Femur (tissue), 1 donor: ENCODE results near the gene CTF1.

Source experiments
- DNase-seq: peaks from one replicate; pipeline ENCODE4 v3.0.0-alpha.2; 2017

Gene CTF1

GRCh38 chr16:30910427-30911029, 14.1 kb downstream of the CTF1 start:
- DNase-seq: no peak

GRCh38 chr16:30912794-30913412, 16.5 kb downstream of the CTF1 start:
- DNase-seq: no peak

GRCh38 chr16:30914830-30915229, 18.4 kb downstream of the CTF1 start:
- no peak for DNase-seq

- DNase-seq: no peak
These were observed 22.2 kb downstream of the CTF1 start for GRCh38 chr16:30918614-30919013.

GRCh38 chr16:30920891-30921290, 24.5 kb downstream of the CTF1 start:
- no peak for DNase-seq

- DNase-seq: no peak
These were observed 25.0 kb downstream of the CTF1 start for GRCh38 chr16:30921459-30921747.

- peak; percentile 96 for DNase-seq
These were observed 25.5 kb downstream of the CTF1 start for GRCh38 chr16:30921748-30922419.

GRCh38 chr16:30922420-30922959, 26.1 kb downstream of the CTF1 start:
- DNase-seq: peak; percentile 100

- DNase-seq: peak; percentile 100
These were observed 26.6 kb downstream of the CTF1 start for GRCh38 chr16:30922960-30923535.

GRCh38 chr16:30923554-30924075, 27.2 kb downstream of the CTF1 start, which contains the start of gene FBXL19:
Gene FBXL19 (plus strand): TSS chr16:30923572. CDS start chr16:30925755, 2,183 bp downstream.
- DNase-seq: peak; percentile 74

- peak; percentile 56 for DNase-seq
These were observed 27.9 kb downstream of the CTF1 start for GRCh38 chr16:30924076-30924912.

GRCh38 chr16:30924913-30925631, 28.7 kb downstream of the CTF1 start:
- DNase-seq: no peak

GRCh38 chr16:30925632-30925987, 29.2 kb downstream of the CTF1 start:
- no peak for DNase-seq

- DNase-seq: no peak
These were observed 29.8 kb downstream of the CTF1 start for GRCh38 chr16:30925995-30926811.

- DNase-seq: no peak
These were observed 30.7 kb downstream of the CTF1 start for GRCh38 chr16:30926937-30927788.

- DNase-seq: peak; percentile 81
These were observed 31.5 kb downstream of the CTF1 start for GRCh38 chr16:30927789-30928378.

- DNase-seq: no peak
These were observed 32.0 kb downstream of the CTF1 start for GRCh38 chr16:30928390-30928789.

- DNase-seq: no peak
These were observed 32.8 kb downstream of the CTF1 start for GRCh38 chr16:30929167-30929566.

- DNase-seq: no peak
These were observed 33.8 kb downstream of the CTF1 start for GRCh38 chr16:30930160-30930571.
